ENCODE measurements around the gene C4orf33.

GRCh38 chr4:129080129-129080528 is 15.8 kb upstream of the C4orf33 start:
- TF ChIP-seq POLR2A (IDR thresholded peaks at IDR 0.05) (no peak), CTCF (IDR thresholded peaks at IDR 0.05) (no peak)
